Left lobe of liver (tissue), 2 donors: Measurements from ENCODE around the gene CDAN1. TPM values are rescaled to one million over a fixed set of nuclear protein-coding genes. Genes with fewer than 3 reads are reported as not detected.
A peak's percentile ranks its signal among the peaks of the same experiment; 100 is the strongest.
"Not testable (repeated sequence)": the region's sequence is repeated elsewhere in the genome, so short reads cannot be mapped to it uniquely, and the experiment has no call there.

Experiments used
- ATAC-seq: fragments of 200-7000 bp; cut with Tn5 transposase; one replicate; pipeline ENCODE4 v1.9.1; 2020; ENCODE audit warnings: mild to moderate bottlenecking, moderate library complexity
- DNase-seq: peaks from one replicate; pipeline ENCODE4 v3.0.0-alpha.2; 2020; ENCODE audit warnings: low spot score
- total RNA-seq: library from RNA; stranded (reverse); gene quantifications from one replicate; pipeline ENCODE4 v1.2.1, GENCODE V29; 2021
- donor health status: DM: no; HTN: no; CAD: no; lungs with moderate emphysema.
- donor health status: DM: no; HTN: yes; CAD: no.

The CDAN1 gene
- 10.1 TPM for total RNA-seq

- peak; percentile 98 for ATAC-seq
Measured at GRCh38 chr15:42736793-42737528, at the start of gene CDAN1. Gene CDAN1 (minus strand): TSS chr15:42737128. CDS start chr15:42737102, 26 bp downstream.

GRCh38 chr15:42785569-42785968 is 48.6 kb upstream of the CDAN1 start:
- ATAC-seq: no peak
- DNase-seq: no peak

More at GRCh38 chr15:42736793-42737528, at the start of gene CDAN1:
- DNase-seq: peak; percentile 96

GRCh38 chr15:42784705-42785104 is 47.8 kb upstream of the CDAN1 start:
- no peak for DNase-seq
- ATAC-seq: no peak

- ATAC-seq (no peak), DNase-seq (no peak)
Measured at GRCh38 chr15:42782716-42783115, 45.8 kb upstream of the CDAN1 start.

- DNase-seq (no peak), ATAC-seq (no peak)
Measured at GRCh38 chr15:42775416-42775815, 38.5 kb upstream of the CDAN1 start.

GRCh38 chr15:42772901-42773300 is 36.0 kb upstream of the CDAN1 start:
- no peak for ATAC-seq
- no peak for DNase-seq

GRCh38 chr15:42772144-42772543 is 35.2 kb upstream of the CDAN1 start:
- ATAC-seq (peak; percentile 11), DNase-seq (no peak)

GRCh38 chr15:42766109-42766508 is 29.2 kb upstream of the CDAN1 start:
- not testable (repeated sequence) for DNase-seq, ATAC-seq

- DNase-seq, ATAC-seq: not testable (repeated sequence)
Measured at GRCh38 chr15:42764154-42764731, 27.3 kb upstream of the CDAN1 start.

- not testable (repeated sequence) for ATAC-seq, DNase-seq
Measured at GRCh38 chr15:42761813-42762212, 24.9 kb upstream of the CDAN1 start.

GRCh38 chr15:42760759-42761158 is 23.8 kb upstream of the CDAN1 start:
- ATAC-seq: no peak
- no peak for DNase-seq

GRCh38 chr15:42759093-42759492 is 22.2 kb upstream of the CDAN1 start:
- ATAC-seq: no peak
- DNase-seq: no peak

- no peak for DNase-seq
- ATAC-seq: no peak
Measured at GRCh38 chr15:42750306-42750705, 13.4 kb upstream of the CDAN1 start.

GRCh38 chr15:42749266-42749665 is 12.3 kb upstream of the CDAN1 start:
- ATAC-seq (no peak), DNase-seq (no peak)

- DNase-seq: no peak
- peak; percentile 80 for ATAC-seq
Measured at GRCh38 chr15:42744195-42744594, 7.3 kb upstream of the CDAN1 start.

GRCh38 chr15:42742149-42742548 is 5.2 kb upstream of the CDAN1 start:
- DNase-seq (no peak), ATAC-seq (no peak)

- ATAC-seq: no peak
Measured at GRCh38 chr15:42741710-42742109, 4.8 kb upstream of the CDAN1 start.

GRCh38 chr15:42737529-42738328 is 801 bp upstream of the CDAN1 start:
- DNase-seq: no peak
- peak; percentile 2 for ATAC-seq

More at GRCh38 chr15:42741710-42742109, 4.8 kb upstream of the CDAN1 start:
- DNase-seq: no peak

GRCh38 chr15:42736178-42736792 is 643 bp downstream of the CDAN1 start:
- DNase-seq: no peak
- ATAC-seq: peak; percentile 43

- DNase-seq (no peak), ATAC-seq (no peak)
Measured at GRCh38 chr15:42735382-42736165, 1.4 kb downstream of the CDAN1 start.
